BLaER1 (cell line): ENCODE measurements around the gene ABCB9.
A peak's percentile ranks its signal among the peaks of the same experiment; 100 is the strongest.

Experiments used
- H3K27ac ChIP-seq: shearing (Covaris generic); formaldehyde crosslinking; 2 replicates; pipeline ENCODE4 v1.8.1; 2022
- H3K27me3 ChIP-seq: shearing (Covaris generic); formaldehyde crosslinking; 2 replicates; pipeline ENCODE4 v1.8.1; 2022
- H3K36me3 ChIP-seq: shearing (Covaris generic); formaldehyde crosslinking; 2 replicates; pipeline ENCODE4 v1.8.1; 2022
- H3K4me1 ChIP-seq: shearing (Covaris generic); formaldehyde crosslinking; 2 replicates; pipeline ENCODE4 v1.8.1; 2022
- H3K4me2 ChIP-seq: shearing (Covaris generic); formaldehyde crosslinking; 2 replicates; pipeline ENCODE4 v1.8.1; 2022
- H3K4me3 ChIP-seq: shearing (Covaris generic); formaldehyde crosslinking; 2 replicates; pipeline ENCODE4 v1.8.1; 2022
- H3K9ac ChIP-seq: shearing (Covaris generic); formaldehyde crosslinking; 2 replicates; pipeline ENCODE4 v1.8.1; 2022
- H3K9me3 ChIP-seq: shearing (Covaris generic); formaldehyde crosslinking; 2 replicates; pipeline ENCODE4 v1.8.1; 2022
- H4K20me1 ChIP-seq: shearing (Covaris generic); formaldehyde crosslinking; 2 replicates; pipeline ENCODE4 v1.8.1; 2022
- Cebpa-rat ChIP-seq: shearing (Covaris generic); IDR thresholded peaks from 2 replicates; pipeline ENCODE4 v1.8.1; 2022

The ABCB9 gene

GRCh38 chr12:122977655-122978392, 11.6 kb upstream of the ABCB9 start:
- Histone ChIP-seq H3K4me1 (peaks cover 68% of the 10 kb centered on the region), H4K20me1 (peaks cover 21% of the 10 kb centered on the region), H3K4me3 (no peak overlapping the region), H3K27ac (peak overlapping the region; percentile 15; the same call in 1 of the 2 replicates), H3K9ac (peak overlapping the region; percentile 97), H3K27me3 (no peaks in the 10 kb centered on the region), H3K9me3 (no peaks in the 10 kb centered on the region), H3K4me2 (no peak overlapping the region), H3K36me3 (peaks cover 37% of the 10 kb centered on the region)
- TF ChIP-seq Cebpa-rat = no peak

GRCh38 chr12:122977153-122977552, 10.9 kb upstream of the ABCB9 start:
- H3K9me3 ChIP-seq = no peaks in the 10 kb centered on the region
- TF ChIP-seq Cebpa-rat = no peak
- no peaks in the 10 kb centered on the region for H3K27me3 ChIP-seq
- H3K9ac ChIP-seq = peak overlapping the region; percentile 97
- peaks cover 14% of the 10 kb centered on the region for H4K20me1 ChIP-seq
- H3K27ac ChIP-seq = peak overlapping the region; percentile 99; the same call in 1 of the 2 replicates
- peaks cover 30% of the 10 kb centered on the region for H3K36me3 ChIP-seq
- peaks cover 61% of the 10 kb centered on the region for H3K4me1 ChIP-seq
- no peak overlapping the region for H3K4me3 ChIP-seq
- peak overlapping the region; percentile 97; the same call in 1 of the 2 replicates for H3K4me2 ChIP-seq

GRCh38 chr12:122976648-122976975, 10.3 kb upstream of the ABCB9 start:
- Histone ChIP-seq H3K27me3 (no peaks in the 10 kb centered on the region), H3K9me3 (no peaks in the 10 kb centered on the region), H3K4me2 (peak overlapping the region; percentile 97), H3K4me1 (peaks cover 56% of the 10 kb centered on the region), H3K4me3 (peak overlapping the region; percentile 88; the same call in 1 of the 2 replicates), H3K36me3 (peaks cover 25% of the 10 kb centered on the region), H4K20me1 (peaks cover 9% of the 10 kb centered on the region), H3K27ac (peak overlapping the region; percentile 99), H3K9ac (peak overlapping the region; percentile 97)
- TF ChIP-seq Cebpa-rat = no peak

- H4K20me1 ChIP-seq = peaks cover 3% of the 10 kb centered on the region
- no peaks in the 10 kb centered on the region for H3K9me3 ChIP-seq
- H3K9ac ChIP-seq = peak overlapping the region; percentile 97
- peak overlapping the region; percentile 97 for H3K4me2 ChIP-seq
- TF ChIP-seq Cebpa-rat = no peak
- no peaks in the 10 kb centered on the region for H3K27me3 ChIP-seq
- H3K4me1 ChIP-seq = peaks cover 52% of the 10 kb centered on the region
- peaks cover 23% of the 10 kb centered on the region for H3K36me3 ChIP-seq
- H3K4me3 ChIP-seq = peak overlapping the region; percentile 88
- H3K27ac ChIP-seq = peak overlapping the region; percentile 99
These were observed 9.8 kb upstream of the ABCB9 start for GRCh38 chr12:122975790-122976647.

- peaks cover 52% of the 10 kb centered on the region for H3K4me1 ChIP-seq
- no peaks in the 10 kb centered on the region for H3K9me3 ChIP-seq
- peaks cover 23% of the 10 kb centered on the region for H3K36me3 ChIP-seq
- peak within 1 kb of the TSS; percentile 97 for H3K4me2 ChIP-seq
- no peaks in the 10 kb centered on the region for H3K27me3 ChIP-seq
- TF ChIP-seq Cebpa-rat = no peak
- no peaks in the 10 kb centered on the region for H4K20me1 ChIP-seq
- peak within 1 kb of the TSS; percentile 97 for H3K9ac ChIP-seq
- H3K4me3 ChIP-seq = peak within 1 kb of the TSS; percentile 88
- peak within 1 kb of the TSS; percentile 99 for H3K27ac ChIP-seq
These were observed 8.9 kb upstream of the ABCB9 start, which contains the start of gene OGFOD2 for GRCh38 chr12:122974892-122975789. TSS of gene OGFOD2 (plus strand) at chr12:122975244. CDS start at chr12:122975252, 8 bp downstream.

- H3K36me3 ChIP-seq = peaks cover 23% of the 10 kb centered on the region
- peak overlapping the region; percentile 88 for H3K4me3 ChIP-seq
- TF ChIP-seq Cebpa-rat = no peak
- no peaks in the 10 kb centered on the region for H3K9me3 ChIP-seq
- H3K9ac ChIP-seq = peak overlapping the region; percentile 97
- H3K27ac ChIP-seq = peak overlapping the region; percentile 99
- H3K27me3 ChIP-seq = no peaks in the 10 kb centered on the region
- no peaks in the 10 kb centered on the region for H4K20me1 ChIP-seq
- H3K4me1 ChIP-seq = peaks cover 45% of the 10 kb centered on the region
- peak overlapping the region; percentile 97 for H3K4me2 ChIP-seq
These were observed 8.1 kb upstream of the ABCB9 start for GRCh38 chr12:122974274-122974891.

- H3K4me1 ChIP-seq = peaks cover 27% of the 10 kb centered on the region
- H3K36me3 ChIP-seq = 0 out of 2 replicates have a peak, but pooled peaks cover 1% of the 10 kb centered on the region
- H3K9ac ChIP-seq = no peak overlapping the region
- no peak overlapping the region for H3K4me2 ChIP-seq
- H3K4me3 ChIP-seq = no peak overlapping the region
- H3K9me3 ChIP-seq = no peaks in the 10 kb centered on the region
- TF ChIP-seq Cebpa-rat = no peak
- H4K20me1 ChIP-seq = 0 out of 2 replicates have a peak, but pooled peaks cover 13% of the 10 kb centered on the region
- H3K27ac ChIP-seq = no peak overlapping the region
- no peaks in the 10 kb centered on the region for H3K27me3 ChIP-seq
These were observed 3.4 kb upstream of the ABCB9 start for GRCh38 chr12:122969676-122970075.

GRCh38 chr12:122968104-122968503, 1.8 kb upstream of the ABCB9 start:
- H3K9ac ChIP-seq = no peak overlapping the region
- H4K20me1 ChIP-seq = 0 out of 2 replicates have a peak, but pooled peaks cover 22% of the 10 kb centered on the region
- no peak for TF ChIP-seq Cebpa-rat
- no peaks in the 10 kb centered on the region for H3K9me3 ChIP-seq
- H3K36me3 ChIP-seq = 0 out of 2 replicates have a peak, but pooled peaks cover 5% of the 10 kb centered on the region
- no peak overlapping the region for H3K4me3 ChIP-seq
- no peaks in the 10 kb centered on the region for H3K27me3 ChIP-seq
- peaks cover 30% of the 10 kb centered on the region for H3K4me1 ChIP-seq
- no peak overlapping the region for H3K27ac ChIP-seq
- H3K4me2 ChIP-seq = no peak overlapping the region
